DOHH2 (cell line): ENCODE data around the gene KRT12.

ENCODE experiments used
- H3F3A ChIP-seq: fragments of 200-600 bp; sonication (generic), shearing (Covaris generic); 2 replicates; pipeline ENCODE4 v1.6.0; 2016; ENCODE audit warnings: antibody characterized with exemption, mild to moderate bottlenecking; ENCODE audit not compliant: control insufficient read depth, insufficient read depth
- H3K27ac ChIP-seq: fragments of 200-600 bp; sonication (generic); 2 replicates; pipeline ENCODE4 v1.5.1; 2014; ENCODE audit warnings: low read depth, mild to moderate bottlenecking, low read length, moderate library complexity
- H3K27me3 ChIP-seq: fragments of 200-600 bp; sonication (generic); 2 replicates; pipeline ENCODE4 v1.6.1; 2014; ENCODE audit warnings: mild to moderate bottlenecking, low read length, mixed read lengths; ENCODE audit not compliant: control insufficient read depth
- H3K36me3 ChIP-seq: fragments of 200-600 bp; sonication (generic); 2 replicates; pipeline ENCODE4 v1.6.1; 2014; ENCODE audit warnings: mild to moderate bottlenecking, low read length, moderate library complexity, mixed read lengths; ENCODE audit not compliant: control insufficient read depth
- H3K4me1 ChIP-seq: fragments of 200-600 bp; sonication (generic); 2 replicates; pipeline ENCODE4 v1.6.1; 2014; ENCODE audit warnings: mild to moderate bottlenecking, low read length, mixed read lengths; ENCODE audit not compliant: control insufficient read depth
- H3K4me2 ChIP-seq: fragments of 200-600 bp; sonication (generic); 2 replicates; pipeline ENCODE4 v1.6.0; 2014; ENCODE audit warnings: mild to moderate bottlenecking, low read length, moderate library complexity
- H3K4me3 ChIP-seq: fragments of 200-600 bp; sonication (generic); 2 replicates; pipeline ENCODE4 v1.5.1; 2014; ENCODE audit warnings: mild to moderate bottlenecking, low read length, mixed read lengths
- H3K79me2 ChIP-seq: fragments of 200-600 bp; sonication (generic); 2 replicates; pipeline ENCODE4 v1.6.1; 2014; ENCODE audit warnings: mild to moderate bottlenecking, low read length, mixed read lengths; ENCODE audit not compliant: control insufficient read depth
- H3K9me2 ChIP-seq: fragments of 200-600 bp; sonication (generic); replicated peaks from 2 replicates; pipeline ENCODE4 v1.6.1; 2014; ENCODE audit warnings: mild to moderate bottlenecking, low read length, mixed read lengths; ENCODE audit not compliant: control insufficient read depth
- H3K9me3 ChIP-seq: fragments of 200-600 bp; sonication (generic); 2 replicates; pipeline ENCODE4 v1.6.1; 2014; ENCODE audit warnings: antibody characterized with exemption, low read length, mixed read lengths; ENCODE audit not compliant: control insufficient read depth, insufficient read depth
- H4K20me1 ChIP-seq: fragments of 200-600 bp; sonication (generic); 2 replicates; pipeline ENCODE4 v1.6.0; 2014; ENCODE audit warnings: low read depth, mild to moderate bottlenecking, antibody characterized with exemption, low read length, moderate library complexity; ENCODE audit not compliant: control insufficient read depth, insufficient read depth
- CTCF ChIP-seq: fragments of 200-600 bp; sonication (generic); IDR thresholded peaks from one replicate; pipeline ENCODE4 v1.5.1; 2014; ENCODE audit warnings: antibody characterized with exemption, mild to moderate bottlenecking, low read depth, low read length; ENCODE audit not compliant: poor library complexity, severe bottlenecking
- EZH2phosphoT487 ChIP-seq: fragments of 200-600 bp; sonication (generic); IDR thresholded peaks from 2 replicates; pipeline ENCODE4 v1.6.1; 2017; ENCODE audit warnings: borderline replicate concordance, mild to moderate bottlenecking, antibody characterized with exemption, low read length, moderate library complexity, mixed read lengths

KRT12 gene

GRCh38 chr17:40873255-40873654 is 6.2 kb upstream of the KRT12 start:
- Histone ChIP-seq H3K9me3 (no peaks in the 10 kb centered on the region), H3K36me3 (no peaks in the 10 kb centered on the region), H4K20me1 (no peaks in the 10 kb centered on the region), H3K4me1 (no peaks in the 10 kb centered on the region; the same call in 1 of the 2 replicates), H3K79me2 (no peaks in the 10 kb centered on the region), H3K4me3 (no peak overlapping the region), H3K27ac (no peak overlapping the region), H3K4me2 (no peak overlapping the region), H3K9me2 (no peaks in the 10 kb centered on the region), H3F3A (no peaks in the 10 kb centered on the region), H3K27me3 (peaks cover 12% of the 10 kb centered on the region)
- TF ChIP-seq CTCF, result peak; percentile 8
- TF ChIP-seq EZH2phosphoT487, result no peak

- H3K27me3 ChIP-seq, result peaks cover 12% of the 10 kb centered on the region
- H3K9me3 ChIP-seq, result no peaks in the 10 kb centered on the region
- H3F3A ChIP-seq, result no peaks in the 10 kb centered on the region
- H4K20me1 ChIP-seq, result no peaks in the 10 kb centered on the region
- TF ChIP-seq CTCF (no peak), EZH2phosphoT487 (no peak)
- no peaks in the 10 kb centered on the region for H3K79me2 ChIP-seq
- H3K27ac ChIP-seq, result no peak overlapping the region
- H3K36me3 ChIP-seq, result no peaks in the 10 kb centered on the region
- no peak overlapping the region for H3K4me3 ChIP-seq
- H3K4me2 ChIP-seq, result no peak overlapping the region
- no peaks in the 10 kb centered on the region for H3K9me2 ChIP-seq
- no peaks in the 10 kb centered on the region; the same call in 1 of the 2 replicates for H3K4me1 ChIP-seq
These were observed 5.4 kb upstream of the KRT12 start for GRCh38 chr17:40872416-40872815.

GRCh38 chr17:40871316-40871715 is 4.3 kb upstream of the KRT12 start:
- H3K36me3 ChIP-seq, result no peaks in the 10 kb centered on the region

More at GRCh38 chr17:40871316-40871715, 4.3 kb upstream of the KRT12 start:
- H3K79me2 ChIP-seq, result no peaks in the 10 kb centered on the region
- H3F3A ChIP-seq, result no peaks in the 10 kb centered on the region
- H3K4me2 ChIP-seq, result no peak overlapping the region
- H4K20me1 ChIP-seq, result no peaks in the 10 kb centered on the region
- H3K4me1 ChIP-seq, result no peaks in the 10 kb centered on the region; the same call in 1 of the 2 replicates
- no peak overlapping the region for H3K27ac ChIP-seq
- H3K9me2 ChIP-seq, result no peaks in the 10 kb centered on the region
- peaks cover 12% of the 10 kb centered on the region for H3K27me3 ChIP-seq
- H3K9me3 ChIP-seq, result no peaks in the 10 kb centered on the region
- H3K4me3 ChIP-seq, result no peak overlapping the region
- TF ChIP-seq EZH2phosphoT487 (no peak), CTCF (no peak)
